GM19238 (cell line): ENCODE measurements around the gene LBHD2.
A peak's percentile ranks its signal among the peaks of the same experiment; 100 is the strongest.
"Not testable (repeated sequence)": the region's sequence is repeated elsewhere in the genome, so short reads cannot be mapped to it uniquely, and the experiment has no call there.

ENCODE experiments used
- DNase-seq: peaks from one replicate; pipeline ENCODE4 v3.0.0; 2011; ENCODE audit warnings: low spot score; ENCODE audit not compliant: insufficient read length

LBHD2 gene

DNA sequence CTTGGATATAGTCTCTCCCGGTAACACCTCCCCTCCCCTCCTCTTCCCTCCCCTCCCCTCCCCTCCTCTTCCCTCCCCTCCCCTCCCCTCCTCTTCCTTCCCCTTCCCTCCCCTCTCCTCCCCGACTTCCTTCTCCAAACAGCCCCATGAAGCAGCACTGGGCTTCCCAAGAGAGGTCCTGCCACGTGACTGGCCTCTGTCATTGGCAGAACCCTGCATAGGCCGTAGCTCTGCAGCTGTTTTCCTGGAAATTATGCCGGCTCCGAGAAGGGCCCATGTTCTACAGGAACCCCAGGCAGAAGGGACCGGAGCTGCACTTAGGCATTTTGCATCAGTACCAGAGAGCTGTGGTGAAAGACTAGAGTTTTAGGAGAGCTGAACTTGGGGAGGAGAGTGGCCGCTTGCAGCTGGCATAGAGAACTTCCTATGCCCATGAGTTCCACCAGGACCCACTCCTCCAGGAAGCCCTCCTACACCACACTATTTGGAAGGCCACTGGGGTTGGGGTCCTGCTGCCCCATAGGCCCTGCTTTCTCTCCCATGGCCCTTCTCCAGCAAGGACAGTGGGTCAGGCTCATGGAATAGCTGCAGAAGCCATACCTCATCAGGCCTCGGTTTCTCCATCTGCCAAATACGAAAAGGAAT is 34.1 kb downstream of the LBHD2 start:
- no peak for DNase-seq

DNA sequence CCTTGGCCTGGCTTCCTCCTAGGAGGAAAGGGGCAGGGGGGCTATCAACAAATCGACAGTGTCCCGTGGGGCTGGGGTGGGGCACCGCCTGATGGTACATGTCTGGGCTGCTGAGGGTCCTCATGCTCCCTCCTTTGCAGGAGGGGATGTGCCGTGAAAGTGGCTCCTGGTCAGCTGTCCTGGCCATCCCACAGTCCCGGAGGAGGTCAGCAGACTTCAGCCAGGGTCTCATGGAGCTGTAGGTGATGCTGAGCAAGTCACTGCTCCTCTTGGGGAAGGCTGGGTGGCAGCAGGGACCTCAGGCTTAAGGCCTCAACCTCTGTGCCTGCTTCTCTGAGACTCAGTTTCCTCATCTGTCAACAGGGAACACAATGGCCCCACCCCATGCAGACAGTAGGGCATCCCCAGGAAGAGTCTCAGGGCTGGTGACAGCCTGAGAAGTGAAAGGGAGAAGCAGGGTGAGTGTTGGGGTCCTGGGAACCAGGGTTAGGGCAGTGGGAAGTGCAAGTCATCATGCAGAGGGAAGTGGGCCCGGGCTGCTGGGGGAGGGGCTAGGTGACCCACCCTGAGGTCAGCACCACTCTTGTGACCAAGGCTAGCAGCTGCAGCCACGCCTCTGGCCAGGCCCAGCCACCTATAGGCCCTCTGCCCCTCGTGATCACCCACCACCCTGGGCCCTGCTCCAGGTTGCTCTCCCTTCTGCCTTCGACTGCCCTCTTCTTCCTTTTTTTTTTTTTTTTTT is 34.8 kb downstream of the LBHD2 start:
- no peak for DNase-seq

DNA sequence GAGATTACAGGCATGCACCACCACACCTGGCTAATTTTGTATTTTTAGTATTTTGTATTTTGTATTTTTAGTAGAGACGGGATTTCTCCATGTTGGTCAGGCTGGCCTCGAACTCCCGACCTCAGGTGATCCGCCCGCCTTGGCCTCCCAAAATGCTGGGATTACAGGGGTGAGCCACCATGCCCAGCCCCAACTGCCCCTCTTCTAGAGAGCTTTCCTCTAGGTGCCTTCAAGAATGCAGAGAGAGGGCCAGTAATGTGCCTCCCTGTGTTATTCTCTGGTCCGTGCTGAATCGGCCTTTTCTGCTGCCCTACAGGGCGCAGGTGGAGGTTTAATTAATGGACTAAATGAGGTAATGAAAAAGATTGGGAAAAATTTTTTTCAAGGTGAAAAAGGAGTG is 35.5 kb downstream of the LBHD2 start:
- DNase-seq: not testable (repeated sequence)

DNA sequence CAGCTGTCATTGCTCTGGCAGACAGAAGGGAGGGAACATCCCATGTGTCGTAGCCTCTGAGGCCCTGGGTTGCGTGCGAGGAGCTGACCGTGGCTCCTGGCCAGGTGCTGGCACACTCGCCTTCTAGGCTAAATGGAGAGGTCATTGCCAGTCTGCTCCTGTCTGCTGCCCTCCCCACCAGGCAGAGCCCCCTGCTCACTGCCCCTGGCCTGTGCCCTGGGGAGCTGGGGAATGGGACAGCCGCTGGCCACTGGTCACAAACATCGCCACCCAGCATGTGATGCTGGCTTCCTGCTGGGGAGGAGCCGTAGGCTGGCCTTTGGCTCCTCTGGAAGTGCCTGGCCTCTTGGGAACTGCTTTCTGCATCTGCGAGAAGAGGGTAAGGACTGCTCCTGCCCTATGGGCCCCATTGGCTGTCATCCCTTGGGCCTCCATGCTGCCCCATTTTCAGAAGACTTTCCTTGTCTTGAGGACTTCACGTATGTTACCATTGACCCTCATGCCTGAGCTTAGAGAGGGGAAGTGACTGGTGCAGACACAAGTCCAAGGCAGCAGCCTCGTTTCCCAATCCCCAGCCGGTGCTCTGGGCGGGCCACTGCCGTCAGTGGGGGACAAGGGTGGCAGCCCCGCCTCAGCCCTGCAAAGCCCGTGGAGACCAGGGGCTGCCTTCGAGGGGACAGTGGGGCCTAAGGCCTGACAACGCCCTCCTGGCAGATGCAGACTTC is 37.3 kb downstream of the LBHD2 start:
- DNase-seq: no peak

DNA sequence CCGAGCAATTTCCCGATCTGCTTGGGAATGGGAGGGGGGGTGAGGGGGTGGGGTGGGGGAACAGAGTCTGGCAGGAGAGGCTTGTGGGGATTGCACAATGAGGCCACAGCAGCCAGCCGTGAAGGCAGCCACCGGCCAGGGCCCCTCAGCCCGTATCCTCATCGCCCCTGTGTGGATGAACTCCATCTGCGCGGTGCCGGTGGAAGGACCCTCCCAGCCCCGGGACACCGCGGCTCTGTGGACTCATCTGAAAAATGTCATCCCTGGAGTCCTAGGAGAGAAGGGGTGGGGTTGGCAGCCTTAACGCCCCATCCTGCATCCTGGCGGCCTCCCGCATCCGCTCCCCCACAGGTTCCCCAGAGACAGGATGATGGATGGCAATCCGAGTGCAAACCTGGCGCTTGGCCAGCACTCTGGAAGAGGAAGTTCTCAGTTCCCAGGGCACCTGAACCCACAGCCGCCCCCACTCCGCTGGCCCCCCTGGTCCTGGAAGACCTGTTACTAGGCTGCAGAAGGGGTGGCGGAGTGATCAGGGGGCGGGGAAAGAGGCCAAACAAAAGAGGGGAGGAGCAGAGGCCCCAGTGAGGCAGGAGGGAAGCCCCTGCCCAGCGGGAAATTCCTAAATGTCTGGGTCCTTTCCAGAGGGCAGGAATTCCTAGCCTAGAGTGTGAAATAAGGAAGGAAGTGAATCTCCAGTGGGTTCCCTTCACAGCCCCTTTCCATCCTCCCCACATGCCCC is 38.0 kb downstream of the LBHD2 start:
- DNase-seq: no peak

DNA sequence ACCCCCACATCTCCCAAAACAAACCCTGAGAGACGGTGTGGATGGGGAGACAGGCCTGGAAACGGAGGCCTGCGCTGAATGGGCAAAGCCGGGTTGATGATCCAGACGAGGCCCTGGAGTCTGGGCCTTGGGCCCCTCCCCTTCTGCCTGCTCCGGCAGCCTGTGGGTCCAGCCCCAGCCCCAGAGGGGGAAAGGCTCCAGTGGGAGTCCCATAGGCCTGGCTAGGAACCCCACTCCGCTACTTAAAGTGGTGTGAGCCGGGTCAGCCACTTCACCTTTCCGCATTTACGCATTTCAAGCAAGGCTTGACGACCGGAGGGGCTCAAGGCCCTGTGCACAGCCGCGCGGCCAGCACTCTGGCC is 38.6 kb downstream of the LBHD2 start:
- DNase-seq: no peak

DNA sequence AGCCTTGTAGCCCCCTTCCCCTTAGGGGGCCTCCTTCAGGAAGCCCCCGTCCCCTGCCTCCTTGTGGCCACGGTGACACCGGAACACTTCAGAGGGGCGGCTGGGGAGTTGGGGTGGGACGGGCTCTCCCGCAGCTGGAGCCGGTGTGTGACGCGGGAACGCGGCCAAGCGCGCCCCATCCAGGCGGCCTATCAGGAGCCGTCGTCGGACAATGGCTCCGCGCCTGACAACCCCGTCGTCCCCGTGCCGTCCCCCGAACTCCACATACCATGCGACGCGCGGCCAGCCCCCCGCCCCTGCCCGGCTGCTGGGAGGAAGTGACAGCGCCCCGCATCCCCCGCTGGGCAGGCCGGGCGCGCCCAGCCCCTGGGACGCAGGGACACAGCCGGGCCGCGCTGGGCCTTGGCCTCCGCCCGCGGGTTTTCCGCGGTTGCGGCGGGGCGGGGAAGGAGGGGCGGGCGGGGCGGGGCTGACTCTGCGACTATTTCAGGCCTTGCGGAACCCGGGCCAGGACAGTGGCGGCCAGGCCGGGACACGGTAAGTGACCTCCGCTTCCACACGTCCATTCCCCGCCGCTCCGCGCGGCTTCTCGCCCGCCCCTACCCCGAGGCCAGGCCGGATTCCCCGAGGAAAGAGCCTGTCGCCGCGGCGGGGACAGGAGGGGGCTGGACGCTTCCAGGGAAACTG is 39.1 kb downstream of the LBHD2 start, which contains the start of gene TNFAIP2:
TSS of gene TNFAIP2 (plus strand) at position 515 of the 687 bp plus-strand sequence. CDS start 2,997 bp downstream, outside the sequence.
- DNase-seq: no peak

DNA sequence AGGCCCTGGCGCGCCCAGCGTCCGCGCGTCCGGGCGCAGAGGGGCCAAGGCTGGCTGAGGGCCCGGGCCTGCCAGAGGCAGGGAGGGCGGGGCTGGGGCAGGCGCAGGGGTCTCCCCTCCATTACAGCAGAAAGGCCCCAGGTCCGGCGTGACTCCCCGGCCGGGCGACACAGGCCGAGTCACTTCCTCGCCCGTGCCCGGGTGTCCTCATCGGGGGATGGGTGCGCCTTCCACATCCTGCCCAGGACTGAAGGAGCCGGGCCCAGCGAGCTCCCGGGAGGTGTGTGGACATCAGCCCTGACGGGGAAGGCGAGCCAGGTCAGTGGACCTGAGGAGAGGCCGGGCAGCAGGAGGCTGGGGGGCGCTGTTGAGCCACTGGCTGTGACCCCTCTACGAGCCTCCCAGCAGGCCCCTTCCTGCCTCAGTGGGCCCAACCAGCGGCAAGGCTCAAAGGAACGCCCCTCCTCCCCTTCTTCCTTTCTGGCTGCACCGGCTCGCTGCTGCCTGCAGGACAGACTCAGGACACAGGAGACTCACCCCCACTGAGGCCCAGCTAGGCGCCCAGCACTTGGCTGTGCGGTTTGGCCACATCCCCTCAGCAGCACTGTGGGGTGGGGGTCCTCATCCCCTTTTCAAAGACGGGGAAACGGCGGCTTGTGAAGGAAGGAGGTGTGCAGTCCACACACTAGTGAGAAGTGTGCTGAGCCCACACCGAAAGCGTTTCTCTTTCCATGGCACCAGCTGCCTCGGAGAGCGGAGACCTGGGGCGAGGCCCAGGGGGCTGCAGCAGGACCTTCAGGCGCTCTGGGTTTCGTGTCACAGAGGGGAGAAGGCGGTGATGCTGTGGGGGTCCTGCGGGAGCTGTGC is 39.9 kb downstream of the LBHD2 start:
- peak; percentile 58 for DNase-seq

DNA sequence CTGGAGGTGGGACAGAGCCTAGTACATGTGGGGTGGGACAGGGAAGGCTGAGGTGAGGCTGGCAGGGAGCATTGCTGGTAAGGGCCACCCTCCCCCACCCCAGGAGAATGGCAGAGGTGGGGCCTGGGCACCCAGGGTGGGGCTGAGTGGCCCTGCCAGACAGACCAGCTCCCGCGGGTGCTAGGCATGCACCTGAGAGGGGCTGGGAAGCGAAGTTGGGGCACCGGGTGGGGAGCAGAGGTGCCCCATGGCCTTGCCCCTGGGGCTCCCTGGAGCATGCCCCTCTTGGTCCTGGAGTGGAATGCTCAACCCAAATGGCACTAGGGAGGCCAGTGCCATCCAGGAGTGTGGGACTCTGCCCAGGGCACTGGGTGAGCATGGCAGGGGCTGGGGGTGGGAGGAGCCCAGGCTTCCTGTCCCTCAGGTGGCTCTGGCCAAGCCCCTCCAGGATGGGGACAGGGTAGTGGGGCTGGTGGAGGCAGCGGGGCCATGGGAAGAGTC is 40.5 kb downstream of the LBHD2 start:
- no peak for DNase-seq

DNA sequence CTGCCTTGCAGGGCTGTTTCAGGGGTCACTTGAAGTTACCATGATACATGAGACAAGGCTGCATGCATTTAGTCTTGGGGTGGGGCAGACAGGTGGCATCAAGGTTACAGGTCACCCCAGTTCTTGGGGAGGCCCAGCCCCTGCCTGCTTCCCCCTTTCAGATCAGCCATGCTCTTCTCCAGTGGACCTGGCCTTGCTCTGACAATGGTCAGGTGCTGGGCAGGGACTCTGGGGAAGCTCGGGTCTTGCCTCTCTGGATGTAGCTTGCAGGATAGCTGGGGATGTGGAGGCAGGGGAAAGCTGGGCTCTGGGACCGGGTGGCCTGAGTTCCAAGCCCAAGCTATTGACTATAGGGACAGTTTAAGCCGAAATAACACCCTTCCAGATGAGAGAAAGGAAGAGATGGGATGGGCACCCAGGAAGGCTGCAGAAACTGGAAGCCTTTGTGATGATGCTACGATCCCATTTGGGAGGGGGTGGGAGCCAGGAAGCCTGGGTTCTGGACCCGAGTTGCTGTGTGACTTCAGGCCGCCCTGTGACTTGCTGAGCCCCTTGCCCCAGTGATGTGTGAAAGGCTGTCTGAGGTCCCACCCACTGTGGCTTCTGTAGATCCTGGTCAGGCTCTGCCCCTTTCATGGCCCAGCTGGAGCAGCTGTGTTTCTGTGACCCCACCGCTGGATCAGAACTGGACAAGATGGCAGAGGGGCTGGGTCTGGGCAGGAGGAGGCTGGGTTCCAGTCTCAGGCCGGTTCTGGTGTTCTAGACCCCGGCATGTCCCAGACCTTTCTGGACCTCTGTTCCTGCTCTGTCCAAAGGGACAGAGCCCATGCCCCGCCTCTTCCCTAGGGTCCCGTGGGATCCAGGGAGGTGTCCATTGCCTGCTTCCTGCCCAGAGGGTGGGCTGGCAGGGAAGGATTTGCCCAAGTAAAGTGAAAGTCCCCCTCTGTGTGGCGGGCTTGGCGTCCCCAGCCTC is 41.4 kb downstream of the LBHD2 start:
- no peak for DNase-seq

DNA sequence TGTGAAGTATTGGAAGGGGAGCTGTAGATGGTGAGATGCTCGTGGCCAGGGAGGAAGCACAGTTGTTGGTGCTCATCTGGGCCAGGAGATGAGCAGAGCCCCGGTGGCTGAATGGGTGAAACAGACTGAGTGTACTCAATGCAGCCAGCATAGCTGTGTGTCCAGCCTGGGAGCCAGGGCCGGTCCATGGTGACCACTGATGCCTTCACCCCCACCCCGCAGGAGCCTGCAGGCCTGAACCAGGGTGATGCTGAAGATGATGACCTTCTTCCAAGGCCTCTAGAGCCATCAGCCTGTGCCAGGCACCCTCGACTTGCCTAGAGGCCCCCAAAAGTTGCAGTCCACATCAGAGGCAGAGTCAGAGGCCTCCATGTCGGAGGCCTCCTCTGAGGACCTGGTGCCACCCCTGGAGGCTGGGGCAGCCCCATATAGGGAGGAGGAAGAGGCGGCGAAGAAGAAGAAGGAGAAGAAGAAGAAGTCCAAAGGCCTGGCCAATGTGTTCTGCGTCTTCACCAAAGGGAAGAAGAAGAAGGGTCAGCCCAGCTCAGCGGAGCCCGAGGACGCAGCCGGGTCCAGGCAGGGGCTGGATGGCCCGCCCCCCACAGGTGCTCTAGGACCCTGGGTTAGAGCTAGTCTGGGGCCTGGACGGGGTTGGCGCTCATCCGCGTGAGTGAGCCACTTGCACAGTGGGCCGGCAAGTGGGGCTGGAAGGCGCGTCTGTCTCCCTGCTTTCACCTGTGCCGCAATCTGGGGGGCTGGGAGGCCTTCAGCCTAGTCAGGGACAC is 42.3 kb downstream of the LBHD2 start:
- DNase-seq: no peak

DNA sequence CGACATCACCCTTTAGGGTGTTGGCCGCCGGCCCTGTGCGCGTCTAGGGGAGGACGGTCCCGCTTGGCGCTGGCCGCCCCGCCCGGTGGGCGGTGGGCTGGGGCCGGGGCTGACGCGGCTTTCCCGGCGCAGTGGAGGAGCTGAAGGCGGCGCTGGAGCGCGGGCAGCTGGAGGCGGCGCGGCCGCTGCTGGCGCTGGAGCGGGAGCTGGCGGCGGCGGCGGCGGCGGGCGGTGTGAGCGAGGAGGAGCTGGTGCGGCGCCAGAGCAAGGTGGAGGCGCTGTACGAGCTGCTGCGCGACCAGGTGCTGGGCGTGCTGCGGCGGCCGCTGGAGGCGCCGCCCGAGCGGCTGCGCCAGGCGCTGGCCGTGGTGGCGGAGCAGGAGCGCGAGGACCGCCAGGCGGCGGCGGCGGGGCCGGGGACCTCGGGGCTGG is 42.9 kb downstream of the LBHD2 start:
- DNase-seq: no peak

DNA sequence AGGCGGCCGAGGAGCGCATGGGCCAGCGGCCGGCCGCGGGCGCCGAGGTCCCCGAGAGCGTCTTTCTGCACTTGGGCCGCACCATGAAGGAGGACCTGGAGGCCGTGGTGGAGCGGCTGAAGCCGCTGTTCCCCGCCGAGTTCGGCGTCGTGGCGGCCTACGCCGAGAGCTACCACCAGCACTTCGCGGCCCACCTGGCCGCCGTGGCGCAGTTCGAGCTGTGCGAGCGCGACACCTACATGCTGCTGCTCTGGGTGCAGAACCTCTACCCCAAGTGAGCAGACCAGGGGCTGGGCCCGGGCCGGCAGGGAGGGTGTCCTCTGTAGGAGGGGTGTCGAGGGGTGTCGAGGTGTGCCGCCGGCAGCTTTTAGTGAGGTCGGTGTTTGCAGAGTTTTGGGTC is 43.3 kb downstream of the LBHD2 start:
- no peak for DNase-seq

DNA sequence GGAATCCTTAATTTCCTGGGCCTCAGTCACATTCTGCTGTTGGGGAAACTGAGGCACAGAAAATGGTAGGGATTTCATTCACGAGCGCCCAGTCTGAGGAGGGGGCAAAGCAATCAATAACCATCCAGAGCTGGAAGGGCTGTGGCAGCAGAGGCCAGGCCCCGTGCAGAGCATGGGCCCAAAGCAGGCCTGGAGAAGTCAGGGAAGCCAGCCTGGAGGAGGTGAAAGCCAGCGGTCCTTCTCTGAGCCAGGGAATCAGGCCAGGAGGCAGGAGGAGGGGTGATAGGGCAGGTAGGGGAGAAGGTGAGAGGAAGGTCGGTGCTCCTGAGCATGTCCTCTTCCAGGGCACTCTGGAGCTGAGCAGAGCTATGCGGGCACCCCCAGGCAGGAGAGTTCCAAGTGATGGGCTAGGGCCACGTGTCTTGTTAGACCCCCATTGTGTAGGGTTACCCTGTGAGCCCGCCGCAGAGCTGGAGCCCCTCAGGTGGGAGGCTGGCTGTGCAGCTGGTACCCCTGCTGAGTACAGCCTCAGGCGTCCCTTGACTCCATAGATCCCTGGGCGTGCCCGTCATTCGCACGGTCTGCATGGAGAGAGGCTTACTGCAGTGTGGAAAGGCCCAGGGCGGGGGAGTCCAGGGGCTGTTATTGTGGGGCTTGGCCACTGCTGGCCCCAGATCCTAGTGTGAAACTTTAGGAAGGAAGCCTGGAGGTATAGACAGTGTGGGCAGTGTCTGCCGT is 44.0 kb downstream of the LBHD2 start:
- no peak for DNase-seq

DNA sequence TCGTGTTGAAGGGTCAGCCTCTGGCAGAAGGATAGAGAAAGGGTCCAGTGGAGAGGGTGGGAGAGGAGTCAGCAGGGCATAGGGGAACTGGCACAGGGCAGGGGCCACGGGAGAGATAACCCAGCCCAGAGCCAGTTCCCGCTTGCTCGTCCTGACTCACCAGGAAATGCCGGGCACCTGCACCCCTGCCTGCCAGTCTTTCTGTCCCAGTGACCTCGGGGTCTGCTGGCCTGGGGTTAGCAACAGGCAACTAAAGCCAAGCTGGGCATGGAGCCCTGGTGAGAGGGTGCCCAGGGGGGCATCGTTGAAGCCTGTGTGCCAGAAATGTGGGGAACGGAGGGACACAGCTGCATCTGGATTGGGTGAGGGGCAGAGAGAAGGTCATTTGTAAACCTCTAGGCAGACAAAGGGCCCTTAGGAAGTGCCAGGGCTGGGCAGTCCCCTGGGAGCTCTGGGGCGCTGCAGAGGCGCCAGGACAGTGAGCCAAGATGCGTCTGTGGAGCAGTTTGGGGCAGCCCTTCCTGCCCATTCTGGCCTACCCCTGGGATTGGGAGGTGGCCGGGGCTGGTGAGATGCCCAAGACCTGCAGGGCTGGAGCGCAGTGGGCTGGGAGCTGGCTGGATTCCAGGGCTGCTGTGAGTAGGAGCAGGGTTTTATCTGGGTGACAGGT is 44.8 kb downstream of the LBHD2 start:
- DNase-seq: no peak

DNA sequence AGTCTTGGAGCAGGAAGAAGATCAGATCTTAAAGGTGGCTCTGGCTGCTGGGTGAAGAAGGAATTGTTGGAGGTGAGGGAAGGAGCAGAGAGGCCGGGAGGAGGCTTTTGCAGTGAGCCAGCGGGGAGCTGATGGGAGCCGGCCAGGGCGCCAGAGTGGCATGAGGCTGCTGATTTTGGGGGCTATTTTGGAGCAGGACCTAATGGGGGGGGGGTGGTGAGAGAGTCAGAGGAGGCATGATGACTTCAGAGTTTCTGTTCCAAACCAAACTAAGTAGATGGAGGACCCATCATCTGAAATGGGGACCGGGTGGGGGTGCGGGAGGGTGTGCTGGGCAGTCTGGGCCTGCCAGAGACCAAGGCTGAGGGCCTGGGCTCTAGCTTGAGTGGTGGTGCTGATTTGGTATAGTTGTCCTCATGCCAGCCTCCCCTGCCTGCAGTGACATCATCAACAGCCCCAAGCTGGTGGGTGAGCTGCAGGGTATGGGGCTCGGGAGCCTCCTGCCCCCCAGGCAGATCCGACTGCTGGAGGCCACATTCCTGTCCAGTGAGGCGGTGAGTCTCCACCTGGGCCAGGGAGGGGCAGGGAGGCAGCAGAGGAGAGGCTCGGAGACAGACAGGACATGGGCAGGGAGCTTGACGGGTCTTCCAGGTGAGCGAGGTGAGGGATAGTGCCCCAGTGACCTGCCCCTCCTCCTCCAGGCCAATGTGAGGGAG is 45.4 kb downstream of the LBHD2 start:
- no peak for DNase-seq
